OCI-LY3 (cell line): ENCODE measurements around the gene SND1.

Experiments
- H2AFZ ChIP-seq: fragments of 200-600, 300-600 bp; shearing (Covaris generic); 2 replicates; pipeline ENCODE4 v1.6.0; 2014; ENCODE audit warnings: antibody characterized with exemption, low read depth, low read length
- H3K27ac ChIP-seq: fragments of 200-600, 300-600 bp; sonication (generic); 2 replicates; pipeline ENCODE4 v1.5.1; 2014; ENCODE audit warnings: mild to moderate bottlenecking, low read length, moderate library complexity, mixed read lengths
- H3K27me3 ChIP-seq: fragments of 200-600, 300-600 bp; sonication (generic); 2 replicates; pipeline ENCODE4 v1.6.1; 2014; ENCODE audit warnings: low read depth, low read length, mixed read lengths
- H3K36me3 ChIP-seq: fragments of 200-600, 300-600 bp; sonication (generic); replicated peaks from 2 replicates; pipeline ENCODE3; 2014; ENCODE audit warnings: low read depth, low read length, mixed read lengths
- H3K4me1 ChIP-seq: fragments of 300-600, 200-600 bp; sonication (generic); 2 replicates; pipeline ENCODE4 v1.6.1; 2014; ENCODE audit warnings: low read length, mixed read lengths
- H3K4me2 ChIP-seq: fragments of 200-600, 300-600 bp; sonication (generic); 2 replicates; pipeline ENCODE4 v1.6.1; 2014; ENCODE audit warnings: low read length, mixed read lengths
- H3K4me3 ChIP-seq: fragments of 300-600, 200-600 bp; sonication (generic); 2 replicates; pipeline ENCODE4 v1.5.1; 2014; ENCODE audit warnings: antibody characterized with exemption, mild to moderate bottlenecking, low read length, moderate library complexity
- H3K79me2 ChIP-seq: fragments of 300-600, 200-600 bp; shearing (Covaris generic); 2 replicates; pipeline ENCODE4 v1.6.1; 2014; ENCODE audit warnings: mild to moderate bottlenecking, low read length, mixed read lengths
- H3K9ac ChIP-seq: fragments of 300-600, 200-600 bp; shearing (Covaris generic); 2 replicates; pipeline ENCODE4 v1.6.0; 2014; ENCODE audit warnings: mild to moderate bottlenecking, low read length, moderate library complexity
- H3K9me3 ChIP-seq: fragments of 200-600, 300-600 bp; shearing (Covaris generic); 2 replicates; pipeline ENCODE4 v1.6.1; 2014; ENCODE audit warnings: low read length, mixed read lengths; ENCODE audit not compliant: insufficient read depth
- H4K20me1 ChIP-seq: fragments of 200-600, 300-600 bp; sonication (generic); 2 replicates; pipeline ENCODE4 v1.6.1; 2016; ENCODE audit warnings: low read length, mixed read lengths; ENCODE audit not compliant: insufficient read depth
- EZH2phosphoT487 ChIP-seq: fragments of 200-600 bp; shearing (Covaris generic); IDR thresholded peaks from 2 replicates; pipeline ENCODE4 v1.6.1; 2018; ENCODE audit warnings: antibody characterized with exemption, mixed run types, low read depth
- TF ChIP-seq, protein P1 (sequence below): fragments of 200-600, 300-600 bp; sonication (generic); IDR thresholded peaks from 2 replicates; pipeline ENCODE4 v1.5.1; 2014; ENCODE audit warnings: antibody characterized with exemption, low read length, low read depth

SND1 gene

DNA sequence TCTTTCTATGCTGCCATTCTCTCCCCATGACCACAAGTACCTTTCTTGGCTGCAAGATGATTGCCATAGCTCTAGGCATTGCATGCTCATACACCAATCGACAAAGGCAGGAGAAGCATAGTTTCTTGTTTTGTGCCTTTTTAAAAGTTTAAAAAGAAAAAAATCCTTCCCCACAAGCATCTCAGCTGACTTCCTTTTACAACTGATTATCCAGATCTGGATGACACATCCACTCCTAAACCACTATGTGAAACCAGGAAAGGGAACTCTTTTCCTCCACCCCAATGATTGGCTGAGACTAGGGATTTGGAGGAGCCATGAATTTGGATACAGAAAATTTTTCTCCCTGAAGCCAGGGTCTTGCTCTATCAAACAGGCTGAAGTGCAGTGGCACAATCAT, 393.8 kb downstream of the SND1 start:
- H3K4me3 ChIP-seq = no peak overlapping the region
- H3K79me2 ChIP-seq = peaks cover 2% of the 10 kb centered on the region; the same call in 1 of the 2 replicates
- peaks cover 6% of the 10 kb centered on the region for H3K36me3 ChIP-seq
- no peaks in the 10 kb centered on the region for H3K4me1 ChIP-seq
- H3K4me2 ChIP-seq = no peak overlapping the region
- TF ChIP-seq, protein P1, sequence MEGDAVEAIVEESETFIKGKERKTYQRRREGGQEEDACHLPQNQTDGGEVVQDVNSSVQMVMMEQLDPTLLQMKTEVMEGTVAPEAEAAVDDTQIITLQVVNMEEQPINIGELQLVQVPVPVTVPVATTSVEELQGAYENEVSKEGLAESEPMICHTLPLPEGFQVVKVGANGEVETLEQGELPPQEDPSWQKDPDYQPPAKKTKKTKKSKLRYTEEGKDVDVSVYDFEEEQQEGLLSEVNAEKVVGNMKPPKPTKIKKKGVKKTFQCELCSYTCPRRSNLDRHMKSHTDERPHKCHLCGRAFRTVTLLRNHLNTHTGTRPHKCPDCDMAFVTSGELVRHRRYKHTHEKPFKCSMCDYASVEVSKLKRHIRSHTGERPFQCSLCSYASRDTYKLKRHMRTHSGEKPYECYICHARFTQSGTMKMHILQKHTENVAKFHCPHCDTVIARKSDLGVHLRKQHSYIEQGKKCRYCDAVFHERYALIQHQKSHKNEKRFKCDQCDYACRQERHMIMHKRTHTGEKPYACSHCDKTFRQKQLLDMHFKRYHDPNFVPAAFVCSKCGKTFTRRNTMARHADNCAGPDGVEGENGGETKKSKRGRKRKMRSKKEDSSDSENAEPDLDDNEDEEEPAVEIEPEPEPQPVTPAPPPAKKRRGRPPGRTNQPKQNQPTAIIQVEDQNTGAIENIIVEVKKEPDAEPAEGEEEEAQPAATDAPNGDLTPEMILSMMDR = no peak
- no peak for TF ChIP-seq EZH2phosphoT487
- no peak overlapping the region for H3K27ac ChIP-seq
- no peak overlapping the region for H2AFZ ChIP-seq
- peaks cover 31% of the 10 kb centered on the region for H4K20me1 ChIP-seq
- H3K9ac ChIP-seq = no peak overlapping the region
- no peaks in the 10 kb centered on the region for H3K27me3 ChIP-seq
- no peaks in the 10 kb centered on the region for H3K9me3 ChIP-seq

DNA sequence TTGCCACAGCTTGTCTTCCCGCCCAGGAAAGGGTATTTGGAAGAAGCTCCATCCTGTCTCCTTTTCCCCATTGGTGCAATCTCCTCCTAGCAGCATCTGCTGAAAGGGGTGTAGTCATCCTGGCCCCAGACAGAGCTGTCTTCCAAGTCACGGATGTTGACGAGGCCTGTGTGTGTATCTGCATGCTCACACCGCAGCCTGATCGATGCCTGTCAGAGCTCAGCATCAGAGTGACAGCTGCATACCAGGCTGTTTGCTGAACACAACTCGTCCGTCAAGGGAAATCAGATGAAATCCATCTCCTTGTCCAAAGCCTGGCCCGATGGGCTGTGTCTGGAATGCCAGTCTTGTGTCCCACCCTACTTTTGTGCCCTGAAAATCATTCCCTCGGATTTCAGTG, 400.4 kb downstream of the SND1 start:
- Histone ChIP-seq H3K79me2 (no peaks in the 10 kb centered on the region), H3K27me3 (no peaks in the 10 kb centered on the region), H3K9me3 (no peaks in the 10 kb centered on the region), H3K9ac (no peak overlapping the region), H3K4me1 (no peaks in the 10 kb centered on the region), H2AFZ (no peak overlapping the region), H3K27ac (no peak overlapping the region), H4K20me1 (peaks cover 37% of the 10 kb centered on the region), H3K4me2 (no peak overlapping the region), H3K36me3 (peaks cover 18% of the 10 kb centered on the region), H3K4me3 (no peak overlapping the region)
- TF ChIP-seq, protein P1 = no peak
- no peak for TF ChIP-seq EZH2phosphoT487

DNA sequence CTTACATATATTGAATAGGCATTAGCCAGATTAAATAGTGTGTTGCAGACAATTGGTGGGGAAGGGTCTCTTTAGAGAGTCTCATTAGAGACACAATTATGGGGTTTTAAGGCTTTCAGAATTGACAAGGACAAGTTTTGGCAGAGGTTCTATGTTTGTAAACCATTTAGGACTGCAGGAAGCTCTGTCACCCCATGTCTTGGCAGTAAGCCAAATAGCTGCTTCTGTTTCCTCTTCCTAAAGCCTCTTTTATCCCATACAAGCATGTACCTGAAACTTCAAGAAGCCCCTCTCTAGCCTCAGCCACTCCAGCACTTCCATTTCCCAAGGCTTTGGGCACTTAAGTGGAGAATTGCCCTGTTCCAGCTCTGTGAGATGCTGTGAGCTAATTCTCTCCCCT, 401.0 kb downstream of the SND1 start:
- TF ChIP-seq, protein P1 = no peak
- TF ChIP-seq EZH2phosphoT487 = no peak
- no peak overlapping the region for H3K4me2 ChIP-seq
- H4K20me1 ChIP-seq = peaks cover 37% of the 10 kb centered on the region
- peaks cover 18% of the 10 kb centered on the region for H3K36me3 ChIP-seq
- H2AFZ ChIP-seq = no peak overlapping the region
- no peak overlapping the region for H3K9ac ChIP-seq
- H3K4me3 ChIP-seq = no peak overlapping the region
- H3K4me1 ChIP-seq = no peaks in the 10 kb centered on the region
- no peaks in the 10 kb centered on the region for H3K9me3 ChIP-seq
- H3K27me3 ChIP-seq = no peaks in the 10 kb centered on the region
- no peak overlapping the region for H3K27ac ChIP-seq
- no peaks in the 10 kb centered on the region for H3K79me2 ChIP-seq

DNA sequence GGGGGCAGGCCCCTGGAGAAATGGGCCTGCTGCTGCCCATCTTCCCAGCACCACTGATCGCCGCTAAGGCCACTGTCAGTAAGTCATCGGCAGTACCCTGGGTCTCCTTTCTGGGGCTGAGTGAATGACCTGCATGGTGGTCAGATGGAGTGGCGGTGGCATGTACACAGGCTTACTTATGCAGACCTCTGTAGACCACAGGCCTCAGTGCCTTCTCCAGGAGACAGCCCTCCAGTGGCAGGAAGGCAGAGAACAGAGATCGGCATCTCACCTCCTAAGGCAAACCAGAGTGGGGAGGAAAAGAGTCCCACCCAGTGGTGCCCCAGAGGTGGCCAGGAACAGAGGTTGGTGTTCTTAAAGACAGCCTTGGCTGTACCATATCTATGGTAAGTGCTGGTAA, 402.0 kb downstream of the SND1 start:
- Histone ChIP-seq H3K79me2 (no peaks in the 10 kb centered on the region), H3K4me3 (no peak overlapping the region), H3K9me3 (no peaks in the 10 kb centered on the region), H3K36me3 (peaks cover 18% of the 10 kb centered on the region), H3K4me2 (no peak overlapping the region), H2AFZ (no peak overlapping the region), H4K20me1 (peaks cover 30% of the 10 kb centered on the region), H3K4me1 (no peaks in the 10 kb centered on the region), H3K27ac (no peak overlapping the region), H3K27me3 (no peaks in the 10 kb centered on the region), H3K9ac (no peak overlapping the region)
- TF ChIP-seq, protein P1 = no peak
- TF ChIP-seq EZH2phosphoT487 = no peak
